Activated CD4-positive, alpha-beta memory T cell treated with anti-CD3 and anti-CD28 coated beads for 36 hours (primary cell): ENCODE data around the gene PLCD4. TPM values are rescaled to one million over a fixed set of nuclear protein-coding genes. Genes with fewer than 3 reads are reported as not detected.

Experiments
- CTCF ChIA-PET: fragments of 350-600 bp; sonication (Branson Sonifier 250); formaldehyde crosslinking; loops from one replicate; lab custom pipeline; 2021; ENCODE audit warnings: antibody characterized with exemption, inconsistent platforms; lab: Charles Lee
- POLR2A ChIA-PET: fragments of 350-600 bp; sonication (Branson Sonifier 250); formaldehyde crosslinking; loops from one replicate; lab custom pipeline; 2021; ENCODE audit warnings: antibody characterized with exemption; lab: Charles Lee
- DNase-seq: peaks from one replicate; pipeline ENCODE4 v3.0.0-alpha.2; 2020
- H3K27ac Mint-ChIP-seq: one replicate; pipeline ENCODE4 v1.8.0; 2021; ENCODE audit warnings: mixed read lengths
- H3K27me3 Mint-ChIP-seq: one replicate; pipeline ENCODE4 v1.8.0; 2021; ENCODE audit warnings: mixed read lengths
- H3K36me3 Mint-ChIP-seq: one replicate; pipeline ENCODE4 v1.8.0; 2021; ENCODE audit warnings: mixed read lengths
- H3K4me1 Mint-ChIP-seq: one replicate; pipeline ENCODE4 v1.8.0; 2021; ENCODE audit warnings: low read depth, mixed read lengths
- H3K4me3 Mint-ChIP-seq: one replicate; pipeline ENCODE4 v1.8.0; 2021; ENCODE audit warnings: mild to moderate bottlenecking, mixed read lengths
- H3K9me3 Mint-ChIP-seq: one replicate; pipeline ENCODE4 v1.8.0; 2021; ENCODE audit warnings: mixed read lengths
- intact Hi-C: fragments of 100-400 bp; cut with micrococcal nuclease; formaldehyde crosslinking; loops from one replicate; pipeline ENCODE4 v1.15.1; 2023
- total RNA-seq, 2 experiments: library from RNA; stranded (reverse); gene quantifications; one replicate each; pipeline ENCODE4 v1.2.3, GENCODE V29; 2021

PLCD4 gene
- total RNA-seq, 2 experiments from 2014 or later, result 0.51 to 0.78 TPM

- Mint-ChIP-seq H3K27me3 (no peaks in the 10 kb centered on the region), H3K36me3 (no peaks in the 10 kb centered on the region), H3K4me3 (no peak overlapping the region), H3K27ac (no peak overlapping the region), H3K9me3 (no peaks in the 10 kb centered on the region), H3K4me1 (no peaks in the 10 kb centered on the region)
- CTCF ChIA-PET, result no interaction called here
- DNase-seq, result no peak
- intact Hi-C loops, result no loop called here
- POLR2A ChIA-PET, result no interaction called here
Observed at GRCh38 chr2:218623366-218623705, 15.6 kb downstream of the PLCD4 start.

- intact Hi-C loops, result no loop called here
- Mint-ChIP-seq H3K4me1 (no peaks in the 10 kb centered on the region), H3K36me3 (no peaks in the 10 kb centered on the region), H3K9me3 (no peaks in the 10 kb centered on the region), H3K27me3 (no peaks in the 10 kb centered on the region), H3K4me3 (no peak overlapping the region), H3K27ac (no peak overlapping the region)
- CTCF ChIA-PET, result no interaction called here
- POLR2A ChIA-PET, result no interaction called here
- no peak for DNase-seq
Observed at GRCh38 chr2:218626369-218626768, 18.7 kb downstream of the PLCD4 start.

- H3K27ac Mint-ChIP-seq, result no peak overlapping the region
- ChIA-PET POLR2A (no interaction called here), CTCF (interaction anchor here (1.6 kb wide), 1 partner anchor 220 kb away, joined by 5 read pairs; no protein-coding TSS in a partner anchor)
- H3K27me3 Mint-ChIP-seq, result no peaks in the 10 kb centered on the region
- no peaks in the 10 kb centered on the region for H3K9me3 Mint-ChIP-seq
- DNase-seq, result no peak
- no peaks in the 10 kb centered on the region for H3K36me3 Mint-ChIP-seq
- intact Hi-C loops, result no loop called here
- no peaks in the 10 kb centered on the region for H3K4me1 Mint-ChIP-seq
- no peak overlapping the region for H3K4me3 Mint-ChIP-seq
Observed at GRCh38 chr2:218627939-218628338, 20.2 kb downstream of the PLCD4 start.

- Mint-ChIP-seq H3K27me3 (no peaks in the 10 kb centered on the region), H3K36me3 (peaks cover 19% of the 10 kb centered on the region), H3K4me3 (no peak overlapping the region), H3K4me1 (no peaks in the 10 kb centered on the region), H3K9me3 (no peaks in the 10 kb centered on the region), H3K27ac (no peak overlapping the region)
- DNase-seq, result no peak
- POLR2A ChIA-PET, result no interaction called here
- CTCF ChIA-PET, result no interaction called here
- intact Hi-C loops, result no loop called here
Observed at GRCh38 chr2:218631837-218632236, 24.1 kb downstream of the PLCD4 start.

- intact Hi-C loops, result no loop called here
- no peaks in the 10 kb centered on the region for H3K9me3 Mint-ChIP-seq
Observed at GRCh38 chr2:218635719-218636118, 28.0 kb downstream of the PLCD4 start.

GRCh38 chr2:218638372-218638771 lies 30.7 kb downstream of the PLCD4 start:
- ChIA-PET POLR2A (no interaction called here), CTCF (no interaction called here)
- Mint-ChIP-seq H3K27ac (no peak overlapping the region), H3K27me3 (no peaks in the 10 kb centered on the region), H3K4me3 (no peak overlapping the region), H3K9me3 (no peaks in the 10 kb centered on the region), H3K4me1 (no peaks in the 10 kb centered on the region), H3K36me3 (peaks cover 43% of the 10 kb centered on the region)
- DNase-seq, result no peak
- intact Hi-C loops, result no loop called here

More at GRCh38 chr2:218635719-218636118, 28.0 kb downstream of the PLCD4 start:
- CTCF ChIA-PET, result no interaction called here
- Mint-ChIP-seq H3K27ac (no peak overlapping the region), H3K36me3 (peaks cover 35% of the 10 kb centered on the region), H3K27me3 (no peaks in the 10 kb centered on the region), H3K4me3 (no peak overlapping the region), H3K4me1 (no peaks in the 10 kb centered on the region)
- no peak for DNase-seq
- POLR2A ChIA-PET, result no interaction called here

- Mint-ChIP-seq H3K36me3 (peaks cover 36% of the 10 kb centered on the region), H3K27me3 (no peaks in the 10 kb centered on the region), H3K27ac (no peak overlapping the region), H3K4me3 (no peak overlapping the region), H3K9me3 (no peaks in the 10 kb centered on the region), H3K4me1 (no peaks in the 10 kb centered on the region)
- DNase-seq, result no peak
- CTCF ChIA-PET, result no interaction called here
- intact Hi-C loops, result no loop called here
- POLR2A ChIA-PET, result interaction anchor here (2.0 kb wide), 1 partner anchor 17 kb away, joined by 5 read pairs; the partner anchor contains the start of genes BCS1L and ZNF142
Observed at GRCh38 chr2:218642121-218642656, 34.5 kb downstream of the PLCD4 start.

- H3K4me1 Mint-ChIP-seq, result peaks cover 2% of the 10 kb centered on the region
- DNase-seq, result no peak
- H3K9me3 Mint-ChIP-seq, result no peaks in the 10 kb centered on the region
- POLR2A ChIA-PET, result interaction anchor here (2.0 kb wide), 1 partner anchor 17 kb away, joined by 5 read pairs; the partner anchor contains the start of genes BCS1L and ZNF142
- H3K4me3 Mint-ChIP-seq, result no peak overlapping the region
- intact Hi-C loops, result no loop called here
- no peak overlapping the region for H3K27ac Mint-ChIP-seq
- H3K36me3 Mint-ChIP-seq, result peaks cover 37% of the 10 kb centered on the region
- H3K27me3 Mint-ChIP-seq, result no peaks in the 10 kb centered on the region
- CTCF ChIA-PET, result no interaction called here
Observed at GRCh38 chr2:218642786-218643185, 35.1 kb downstream of the PLCD4 start.

- CTCF ChIA-PET, result interaction anchor here (0.9 kb wide), 1 partner anchor 14 kb away, joined by 3 read pairs; no protein-coding TSS in a partner anchor
- H3K36me3 Mint-ChIP-seq, result peaks cover 42% of the 10 kb centered on the region
Observed at GRCh38 chr2:218643751-218644310, 36.1 kb downstream of the PLCD4 start.

GRCh38 chr2:218644721-218645120 lies 37.0 kb downstream of the PLCD4 start:
- intact Hi-C loops, result loop anchor here (5.0 kb wide), 1 partner anchor 352 kb away; the partner anchor contains the start of gene TMBIM1
- Mint-ChIP-seq H3K9me3 (no peaks in the 10 kb centered on the region), H3K27me3 (no peaks in the 10 kb centered on the region), H3K27ac (peak overlapping the region; percentile 15), H3K36me3 (peaks cover 43% of the 10 kb centered on the region), H3K4me1 (peaks cover 9% of the 10 kb centered on the region), H3K4me3 (no peak overlapping the region)
- DNase-seq, result no peak
- CTCF ChIA-PET, result interaction anchor here (0.9 kb wide), 1 partner anchor 13 kb away, joined by 3 read pairs; no protein-coding TSS in a partner anchor
- POLR2A ChIA-PET, result no interaction called here

More at GRCh38 chr2:218643751-218644310, 36.1 kb downstream of the PLCD4 start:
- intact Hi-C loops, result no loop called here
- Mint-ChIP-seq H3K27me3 (no peaks in the 10 kb centered on the region), H3K4me1 (peaks cover 9% of the 10 kb centered on the region), H3K4me3 (no peak overlapping the region), H3K9me3 (no peaks in the 10 kb centered on the region), H3K27ac (no peak overlapping the region)
- POLR2A ChIA-PET, result interaction anchor here (2.0 kb wide), 1 partner anchor 16 kb away, joined by 5 read pairs; the partner anchor contains the start of genes BCS1L and ZNF142
- no peak for DNase-seq

- Mint-ChIP-seq H3K9me3 (no peaks in the 10 kb centered on the region), H3K27ac (no peak overlapping the region), H3K36me3 (peaks cover 47% of the 10 kb centered on the region), H3K4me1 (peaks cover 9% of the 10 kb centered on the region), H3K27me3 (no peaks in the 10 kb centered on the region), H3K4me3 (no peak overlapping the region)
- CTCF ChIA-PET, result no interaction called here
- no peak for DNase-seq
- POLR2A ChIA-PET, result no interaction called here
- intact Hi-C loops, result loop anchor here (5.0 kb wide), 1 partner anchor 353 kb away; the partner anchor contains the start of gene TMBIM1
Observed at GRCh38 chr2:218645126-218645525, 37.4 kb downstream of the PLCD4 start.

- H3K36me3 Mint-ChIP-seq, result peaks cover 58% of the 10 kb centered on the region
- intact Hi-C loops, result loop anchor here (1.0 to 5.0 kb wide), 3 partner anchors 242 to 375 kb away; partner anchors contain the start of gene TMBIM1
- no peaks in the 10 kb centered on the region for H3K9me3 Mint-ChIP-seq
- H3K4me3 Mint-ChIP-seq, result no peak overlapping the region
- H3K27me3 Mint-ChIP-seq, result no peaks in the 10 kb centered on the region
- ChIA-PET CTCF (interaction anchor here (0.5 to 4.8 kb wide), 19 partner anchors 9 to 346 kb away, joined by 3 to 38 read pairs (median 3); partner anchors contain the start of genes BCS1L, PLCD4 and ZNF142), POLR2A (interaction anchor here (0.7 kb wide), 1 partner anchor 240 kb away, joined by 3 read pairs; no protein-coding TSS in a partner anchor)
- H3K27ac Mint-ChIP-seq, result no peak overlapping the region
- H3K4me1 Mint-ChIP-seq, result peaks cover 9% of the 10 kb centered on the region
- peak; percentile 66 for DNase-seq
Observed at GRCh38 chr2:218648088-218648786, 40.5 kb downstream of the PLCD4 start.
